SHP77 (cell line): ENCODE results near the gene PHKB.
A peak's percentile ranks its signal among the peaks of the same experiment; 100 is the strongest.
"Not testable (repeated sequence)": the region's sequence is repeated elsewhere in the genome, so short reads cannot be mapped to it uniquely, and the experiment has no call there.

Experiments used
- DNase-seq, 2 experiments: peaks; one replicate each; lab custom pipeline; 2025; lab: John Stamatoyannopoulos, UW

PHKB gene

GRCh38 chr16:47460711-47461597, at the start of gene PHKB, which contains the start of gene ITFG1:
Gene PHKB, plus strand, starts transcription at chr16:47461331. Its CDS starts 20 bp downstream, at chr16:47461351.
Gene ITFG1, minus strand, starts transcription at chr16:47461063. Its CDS starts 18 bp downstream, at chr16:47461045.
- peak; percentile 86 to 92 for DNase-seq

GRCh38 chr16:47413041-47413440, 48.1 kb upstream of the PHKB start:
- DNase-seq: no peak

- no peak for DNase-seq
Observed at GRCh38 chr16:47416869-47417268, 44.3 kb upstream of the PHKB start.

GRCh38 chr16:47424846-47425245, 36.3 kb upstream of the PHKB start:
- DNase-seq: no peak

- no peak for DNase-seq
Observed at GRCh38 chr16:47426806-47427205, 34.3 kb upstream of the PHKB start.

- DNase-seq: no peak
Observed at GRCh38 chr16:47431960-47432359, 29.2 kb upstream of the PHKB start.

- not testable (repeated sequence) for DNase-seq
Observed at GRCh38 chr16:47434274-47434673, 26.9 kb upstream of the PHKB start.

GRCh38 chr16:47440066-47440465, 21.1 kb upstream of the PHKB start:
- DNase-seq: not testable (repeated sequence)

- DNase-seq: not testable (repeated sequence)
Observed at GRCh38 chr16:47442884-47443283, 18.2 kb upstream of the PHKB start.

GRCh38 chr16:47446431-47446830, 14.7 kb upstream of the PHKB start:
- DNase-seq: no peak

- no peak for DNase-seq
Observed at GRCh38 chr16:47448830-47449575, 12.1 kb upstream of the PHKB start.

GRCh38 chr16:47449788-47450187, 11.3 kb upstream of the PHKB start:
- no peak for DNase-seq

- DNase-seq: no peak
Observed at GRCh38 chr16:47458331-47458730, 2.8 kb upstream of the PHKB start.

GRCh38 chr16:47459603-47460002, 1.5 kb upstream of the PHKB start:
- DNase-seq: no peak

- DNase-seq: no peak
Observed at GRCh38 chr16:47460359-47460710, 796 bp upstream of the PHKB start.

GRCh38 chr16:47461598-47462266, 601 bp downstream of the PHKB start:
- no peak for DNase-seq

- no peak for DNase-seq
Observed at GRCh38 chr16:47463771-47464624, 2.9 kb downstream of the PHKB start.

GRCh38 chr16:47465919-47466630, 4.9 kb downstream of the PHKB start:
- no peak for DNase-seq

GRCh38 chr16:47467501-47467900, 6.4 kb downstream of the PHKB start:
- no peak for DNase-seq

- not testable (repeated sequence) for DNase-seq
Observed at GRCh38 chr16:47468070-47468689, 7.0 kb downstream of the PHKB start.
